Measurements from ENCODE around the gene HNRNPH3.

The HNRNPH3 gene

DNA sequence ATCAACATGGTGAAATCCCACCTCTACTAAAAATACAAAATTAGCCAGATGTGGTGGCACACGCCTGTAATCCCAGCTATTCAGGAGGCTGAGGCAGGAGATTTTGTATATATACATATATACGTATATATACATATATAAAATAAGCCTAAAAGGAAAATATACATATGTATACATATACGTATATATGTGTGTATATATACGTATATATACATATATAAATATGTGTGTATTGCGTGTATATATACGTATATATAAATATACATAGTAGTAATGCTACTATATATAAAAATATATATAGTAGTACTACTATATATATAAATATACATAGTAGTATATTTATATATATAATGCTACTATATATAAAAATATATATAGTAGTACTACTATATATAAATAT, 27.3 kb downstream of the HNRNPH3 start:
- H3K27me3 ChIP-seq (ENCODE audit: insufficient read depth, low read length) = no peaks in the 10 kb centered on the region
- no peaks in the 10 kb centered on the region for H3K4me1 ChIP-seq (ENCODE audit: insufficient read depth, low read length)
- no peak overlapping the region for H3K9ac ChIP-seq (ENCODE audit: low read depth, low read length)
- WGBS = no CpG with 5 or more reads among the region's 6 CpGs
- peaks cover 59% of the 10 kb centered on the region for H3K36me3 ChIP-seq (ENCODE audit: insufficient read depth, low read length)
- no peaks in the 10 kb centered on the region for H3K9me3 ChIP-seq (ENCODE audit: insufficient read depth, low read depth, low read length)
- no peak overlapping the region for H3K4me3 ChIP-seq (ENCODE audit: low read length)
- H3K27ac ChIP-seq (ENCODE audit: low read depth, low read length) = no peak overlapping the region

DNA sequence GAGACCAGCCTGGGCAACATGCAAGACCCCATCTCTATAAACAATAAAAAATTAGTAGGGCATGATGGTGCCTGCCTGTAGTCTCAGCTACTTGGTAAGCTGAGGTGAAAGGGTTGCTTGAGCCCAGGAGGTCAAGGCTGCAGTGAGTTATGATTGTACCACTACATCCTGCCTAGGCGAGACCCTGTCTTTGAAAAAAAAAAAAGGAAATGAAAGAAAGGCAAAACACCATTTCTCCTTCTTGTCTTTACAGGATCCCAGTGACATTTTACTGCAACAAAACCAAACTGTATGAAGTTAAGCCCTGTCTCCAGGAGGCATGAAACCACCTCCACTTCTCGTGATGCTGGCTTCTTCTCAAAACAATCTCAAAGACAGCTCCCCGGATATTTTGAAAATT, 30.7 kb downstream of the HNRNPH3 start:
- Histone ChIP-seq H3K4me3 (ENCODE audit: low read length) (no peak overlapping the region), H3K27me3 (ENCODE audit: insufficient read depth, low read length) (no peaks in the 10 kb centered on the region), H3K9me3 (ENCODE audit: insufficient read depth, low read depth, low read length) (no peaks in the 10 kb centered on the region), H3K9ac (ENCODE audit: low read depth, low read length) (no peak overlapping the region), H3K4me1 (ENCODE audit: insufficient read depth, low read length) (no peaks in the 10 kb centered on the region), H3K36me3 (ENCODE audit: insufficient read depth, low read length) (peaks cover 44% of the 10 kb centered on the region), H3K27ac (ENCODE audit: low read depth, low read length) (no peak overlapping the region)
- WGBS = 87% methylated on average over 3 of the region's 3 CpGs

GRCh38 chr10:68364101-68364886, 32.4 kb downstream of the HNRNPH3 start:
- Histone ChIP-seq H3K4me3 (ENCODE audit: low read length) (no peak overlapping the region), H3K36me3 (ENCODE audit: insufficient read depth, low read length) (peaks cover 37% of the 10 kb centered on the region), H3K9ac (ENCODE audit: low read depth, low read length) (no peak overlapping the region), H3K27ac (ENCODE audit: low read depth, low read length) (no peak overlapping the region), H3K9me3 (ENCODE audit: insufficient read depth, low read depth, low read length) (no peaks in the 10 kb centered on the region), H3K27me3 (ENCODE audit: insufficient read depth, low read length) (no peaks in the 10 kb centered on the region), H3K4me1 (ENCODE audit: insufficient read depth, low read length) (no peaks in the 10 kb centered on the region)
- WGBS = 87% methylated on average over 3 of the region's 3 CpGs

DNA sequence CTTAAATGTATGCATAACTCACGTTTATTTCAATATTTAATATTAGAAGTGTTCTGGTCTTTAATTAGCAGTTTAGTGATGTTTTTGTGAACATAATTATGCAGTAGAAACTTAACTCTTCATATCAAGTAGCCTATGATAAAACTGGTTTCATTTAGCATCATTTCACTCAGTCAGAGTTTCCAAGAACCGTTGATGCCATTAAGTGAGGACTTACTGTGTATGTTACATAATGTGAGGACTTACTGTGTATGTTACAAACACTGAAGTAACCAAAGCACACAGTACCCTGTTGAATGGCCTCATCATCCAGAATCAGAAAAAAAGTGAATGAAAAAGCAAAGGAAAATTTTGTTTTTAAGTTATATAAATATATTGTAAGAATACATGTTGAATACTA, 33.7 kb downstream of the HNRNPH3 start:
- H3K9me3 ChIP-seq (ENCODE audit: insufficient read depth, low read depth, low read length) = no peaks in the 10 kb centered on the region
- H3K4me3 ChIP-seq (ENCODE audit: low read length) = no peak overlapping the region
- WGBS = 100% methylated on average over 1 of the region's 2 CpGs
- H3K27ac ChIP-seq (ENCODE audit: low read depth, low read length) = no peak overlapping the region
- H3K9ac ChIP-seq (ENCODE audit: low read depth, low read length) = no peak overlapping the region
- peaks cover 41% of the 10 kb centered on the region for H3K36me3 ChIP-seq (ENCODE audit: insufficient read depth, low read length)
- H3K27me3 ChIP-seq (ENCODE audit: insufficient read depth, low read length) = no peaks in the 10 kb centered on the region
- H3K4me1 ChIP-seq (ENCODE audit: insufficient read depth, low read length) = no peaks in the 10 kb centered on the region

- Histone ChIP-seq H3K36me3 (ENCODE audit: insufficient read depth, low read length) (peaks cover 34% of the 10 kb centered on the region), H3K9me3 (ENCODE audit: insufficient read depth, low read depth, low read length) (no peaks in the 10 kb centered on the region), H3K4me1 (ENCODE audit: insufficient read depth, low read length) (no peaks in the 10 kb centered on the region), H3K27ac (ENCODE audit: low read depth, low read length) (no peak overlapping the region), H3K4me3 (ENCODE audit: low read length) (no peak overlapping the region), H3K27me3 (ENCODE audit: insufficient read depth, low read length) (no peaks in the 10 kb centered on the region), H3K9ac (ENCODE audit: low read depth, low read length) (no peak overlapping the region)
- WGBS = 98% methylated on average over 5 of the region's 5 CpGs
These were observed 34.7 kb downstream of the HNRNPH3 start for GRCh38 chr10:68366600-68366999.

DNA sequence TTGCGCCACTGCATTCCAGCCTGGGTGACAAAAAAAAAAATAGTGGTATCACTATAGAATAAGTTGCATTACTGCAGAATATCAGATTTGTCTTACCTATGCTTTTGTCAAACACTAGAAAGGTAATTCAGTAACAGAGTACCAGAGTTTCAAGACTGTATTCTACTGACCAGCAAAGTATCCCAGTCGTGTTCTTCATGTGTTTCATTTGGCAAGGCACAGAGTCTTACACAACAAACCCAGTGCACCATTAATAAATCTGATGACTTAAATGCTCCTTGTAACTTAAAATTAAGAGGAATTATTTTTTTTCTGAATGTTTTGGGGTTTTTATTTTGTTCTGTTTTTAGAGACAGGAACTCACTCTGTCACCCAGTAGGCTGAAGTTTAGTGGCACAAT, 35.3 kb downstream of the HNRNPH3 start:
- no peak overlapping the region for H3K27ac ChIP-seq (ENCODE audit: low read depth, low read length)
- H3K4me1 ChIP-seq (ENCODE audit: insufficient read depth, low read length) = no peaks in the 10 kb centered on the region
- H3K4me3 ChIP-seq (ENCODE audit: low read length) = no peak overlapping the region
- H3K27me3 ChIP-seq (ENCODE audit: insufficient read depth, low read length) = no peaks in the 10 kb centered on the region
- 96% methylated on average over 2 of the region's 2 CpGs for WGBS
- peaks cover 4% of the 10 kb centered on the region; the same call in 1 of the 2 replicates for H3K9me3 ChIP-seq (ENCODE audit: insufficient read depth, low read depth, low read length)
- H3K36me3 ChIP-seq (ENCODE audit: insufficient read depth, low read length) = peaks cover 34% of the 10 kb centered on the region
- no peak overlapping the region for H3K9ac ChIP-seq (ENCODE audit: low read depth, low read length)

DNA sequence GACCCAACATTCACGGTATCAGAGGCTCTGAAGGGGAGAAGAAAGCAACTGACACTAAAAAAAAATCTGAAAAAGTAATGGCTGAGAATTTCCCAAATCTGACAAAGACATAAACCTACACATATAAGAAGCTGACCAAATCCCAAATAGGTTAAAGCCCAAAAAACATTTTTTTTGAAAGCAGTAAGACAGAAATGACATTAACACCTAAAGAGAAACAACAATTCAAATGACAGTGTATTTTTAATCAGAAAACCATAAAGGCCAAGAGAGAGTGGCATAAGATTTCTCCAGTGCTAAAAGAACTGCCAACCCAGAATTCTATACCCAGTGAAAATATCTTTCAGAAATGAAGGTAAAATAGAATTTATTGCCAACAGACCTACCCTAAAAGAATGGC, 39.7 kb downstream of the HNRNPH3 start:
- no peaks in the 10 kb centered on the region for H3K27me3 ChIP-seq (ENCODE audit: insufficient read depth, low read length)
- H3K27ac ChIP-seq (ENCODE audit: low read depth, low read length) = no peak overlapping the region
- H3K4me3 ChIP-seq (ENCODE audit: low read length) = no peak overlapping the region
- no peaks in the 10 kb centered on the region for H3K4me1 ChIP-seq (ENCODE audit: insufficient read depth, low read length)
- peaks cover 25% of the 10 kb centered on the region; the same call in 1 of the 2 replicates for H3K9me3 ChIP-seq (ENCODE audit: insufficient read depth, low read depth, low read length)
- H3K9ac ChIP-seq (ENCODE audit: low read depth, low read length) = no peak overlapping the region
- peaks cover 45% of the 10 kb centered on the region for H3K36me3 ChIP-seq (ENCODE audit: insufficient read depth, low read length)
- no CpG with 5 or more reads among the region's 1 CpG for WGBS

GRCh38 chr10:68385740-68386139, 53.9 kb downstream of the HNRNPH3 start:
- no peak overlapping the region for H3K9ac ChIP-seq (ENCODE audit: low read depth, low read length)
- no peak overlapping the region for H3K4me3 ChIP-seq (ENCODE audit: low read length)
- no peaks in the 10 kb centered on the region for H3K9me3 ChIP-seq (ENCODE audit: insufficient read depth, low read depth, low read length)
- no peaks in the 10 kb centered on the region for H3K27me3 ChIP-seq (ENCODE audit: insufficient read depth, low read length)
- H3K4me1 ChIP-seq (ENCODE audit: insufficient read depth, low read length) = no peaks in the 10 kb centered on the region
- WGBS = no CpG with 5 or more reads among the region's 2 CpGs
- no peak overlapping the region for H3K27ac ChIP-seq (ENCODE audit: low read depth, low read length)
- peaks cover 69% of the 10 kb centered on the region for H3K36me3 ChIP-seq (ENCODE audit: insufficient read depth, low read length)

Data from HUES64 (cell line).